HCT116 (cell line): Measurements from ENCODE around the gene CDCP1. TPM values are rescaled to one million over a fixed set of nuclear protein-coding genes. Genes with fewer than 3 reads are reported as not detected.
A peak's percentile ranks its signal among the peaks of the same experiment; 100 is the strongest.

Experiments
- ATAC-seq: fragments of 200-7000 bp; cut with Tn5 transposase; 2 replicates; pipeline ENCODE4 v1.9.1; 2020; ENCODE audit warnings: mild to moderate bottlenecking, moderate library complexity
- BruUV-seq: library from RNA; stranded (reverse); fragments of 400-500 nt; replicated peaks from 2 replicates; lab custom pipeline; 2021; lab: Mats Ljungman, UMichigan
- CTCF ChIA-PET: fragments of 300-600 bp; sonication (Branson Sonifier 250); formaldehyde crosslinking; loops from one replicate; lab custom pipeline; 2021; ENCODE audit warnings: antibody characterized with exemption; lab: Charles Lee
- POLR2A ChIA-PET: fragments of 300-600, 350-600 bp; sonication (Branson Sonifier 250); formaldehyde crosslinking; loops from one replicate; lab custom pipeline; 2021; ENCODE audit warnings: antibody characterized with exemption; lab: Charles Lee
- RAD21 ChIA-PET, 2 experiments: fragments of 300-600 bp; sonication (Branson Sonifier 250); formaldehyde crosslinking; loops; one replicate each; lab custom pipeline; 2023; ENCODE audit warnings: low total read pairs in 2 of 2; ENCODE audit not compliant: uncharacterized antibody in 2 of 2, unreplicated experiment in 2 of 2, low non-redundant PET in 1 of 2; lab: Charles Lee
- DNase-seq: peaks from one replicate; pipeline ENCODE4 v3.0.0-alpha.2; 2010; ENCODE audit warnings: low read depth, low spot score
- H2AFZ ChIP-seq: fragments of 200-600 bp; shearing (Covaris generic), sonication (generic); 2 replicates; pipeline ENCODE4 v1.6.1; 2017; ENCODE audit warnings: low read depth, mixed run types, mixed read lengths, antibody characterized with exemption, low read length; ENCODE audit not compliant: poor library complexity, severe bottlenecking
- H3K27ac ChIP-seq: 2 replicates; pipeline ENCODE4 v1.5.1; 2012; ENCODE audit warnings: low read depth, low read length
- H3K27me3 ChIP-seq: fragments of 200-600 bp; sonication (generic); 2 replicates; pipeline ENCODE4 v1.6.1; 2016; ENCODE audit warnings: mixed run types, low read length, mixed read lengths; ENCODE audit not compliant: insufficient read depth
- H3K36me3 ChIP-seq, 2 experiments: fragments of 200-500 bp in 1 of 2; fragments of 200-600 bp in 1 of 2; sonication (Bioruptor generic) in 1 of 2; sonication (generic) in 1 of 2; 2 replicates each; pipeline versions ENCODE4 v1.5.1 to v1.6.1; 2014 to 2016; ENCODE audit warnings: low read length in 2 of 2, inconsistent platforms in 1 of 2, mixed read lengths in 1 of 2, mixed run types in 1 of 2; ENCODE audit not compliant: insufficient read depth in 2 of 2, control insufficient read depth in 1 of 2
- H3K4me1 ChIP-seq, 2 experiments: fragments of 200-600 bp in 1 of 2; sonication (generic) in 1 of 2; 2 replicates each; pipeline versions ENCODE4 v1.5.1 to v1.6.1; 2012 to 2017; ENCODE audit warnings: low read length in 2 of 2, inconsistent platforms in 1 of 2, mild to moderate bottlenecking in 1 of 2, mixed read lengths in 1 of 2, mixed run types in 1 of 2, moderate library complexity in 1 of 2; ENCODE audit not compliant: insufficient read depth in 2 of 2, control insufficient read depth in 1 of 2
- H3K4me2 ChIP-seq: fragments of 200-600 bp; sonication (generic); 2 replicates; pipeline ENCODE4 v1.6.1; 2017; ENCODE audit warnings: mixed run types, low read length, mixed read lengths
- H3K4me3 ChIP-seq, 2 experiments: fragments of 200-600 bp in 1 of 2; sonication (generic) in 1 of 2; replicated peaks in 1 of 2; 2 replicates each; pipeline ENCODE4 v1.5.1; 2011 to 2016; ENCODE audit warnings: low read length in 2 of 2, control low read depth in 1 of 2, low read depth in 1 of 2, mild to moderate bottlenecking in 1 of 2, mixed read lengths in 1 of 2, mixed run types in 1 of 2
- H3K79me2 ChIP-seq: fragments of 200-600 bp; sonication (generic); 2 replicates; pipeline ENCODE4 v1.6.1; 2017; ENCODE audit warnings: mild to moderate bottlenecking, mixed run types, low read length, moderate library complexity, mixed read lengths; ENCODE audit not compliant: insufficient read depth
- H3K9ac ChIP-seq: fragments of 200-600 bp; sonication (generic); 2 replicates; pipeline ENCODE4 v1.6.1; 2016; ENCODE audit warnings: low read length, mixed read lengths
- H3K9me2 ChIP-seq: fragments of 200-600 bp; sonication (generic), shearing (Covaris generic); 2 replicates; pipeline ENCODE4 v1.6.1; 2017; ENCODE audit warnings: mixed run types, mild to moderate bottlenecking, moderate library complexity; ENCODE audit not compliant: insufficient read depth
- H3K9me3 ChIP-seq, 2 experiments: fragments of 200-500 bp in 1 of 2; fragments of 200-600 bp in 1 of 2; sonication (Bioruptor generic) in 1 of 2; sonication (generic) in 1 of 2; 2 replicates each; pipeline ENCODE4 v1.6.1; 2014 to 2017; ENCODE audit warnings: low read length in 2 of 2, mixed read lengths in 2 of 2, inconsistent platforms in 1 of 2, low read depth in 1 of 2, mild to moderate bottlenecking in 1 of 2, mixed run types in 1 of 2, moderate library complexity in 1 of 2; ENCODE audit not compliant: control insufficient read depth in 1 of 2, insufficient read depth in 1 of 2
- H4K20me1 ChIP-seq: fragments of 200-600 bp; sonication (generic), shearing (Covaris generic); 2 replicates; pipeline ENCODE4 v1.6.1; 2017; ENCODE audit warnings: mixed run types, mild to moderate bottlenecking, moderate library complexity; ENCODE audit not compliant: insufficient read depth
- CBX3 ChIP-seq: IDR thresholded peaks from 2 replicates; pipeline ENCODE4 v1.6.1; 2012; ENCODE audit warnings: low read depth
- CEBPB ChIP-seq: IDR thresholded peaks from 2 replicates; pipeline ENCODE4 v1.6.1; 2012; ENCODE audit warnings: low read depth
- EGR1 ChIP-seq: IDR thresholded peaks from 2 replicates; pipeline ENCODE4 v1.6.1; 2012; ENCODE audit warnings: low read depth
- ELF1 ChIP-seq: IDR thresholded peaks from 2 replicates; pipeline ENCODE4 v1.6.1; 2012; ENCODE audit warnings: low read depth, borderline replicate concordance
- EZH2 ChIP-seq: fragments of 200-600 bp; sonication (generic); IDR thresholded peaks from 2 replicates; pipeline ENCODE4 v1.6.1; 2017; ENCODE audit warnings: antibody characterized with exemption, mixed run types
- FOSL1 ChIP-seq: IDR thresholded peaks from 2 replicates; pipeline ENCODE4 v1.6.1; 2012; ENCODE audit warnings: low read depth
- JUND ChIP-seq: IDR thresholded peaks from 2 replicates; pipeline ENCODE4 v1.6.1; 2012
- POLR2A ChIP-seq: IDR thresholded peaks from 2 replicates; pipeline ENCODE4 v1.7.0; 2011; ENCODE audit warnings: borderline replicate concordance; ENCODE audit not compliant: insufficient read depth, insufficient read length; ENCODE audit errors: extremely low read depth
- POLR2AphosphoS5 ChIP-seq: IDR thresholded peaks from 2 replicates; pipeline ENCODE4 v1.6.1; 2011; ENCODE audit warnings: mild to moderate bottlenecking, low read depth, low read length, moderate library complexity
- REST ChIP-seq: IDR thresholded peaks from 2 replicates; pipeline ENCODE4 v1.6.1; 2012; ENCODE audit warnings: low read depth
- SIN3A ChIP-seq: IDR thresholded peaks from 2 replicates; pipeline ENCODE4 v1.6.1; 2012; ENCODE audit warnings: low read depth
- SP1 ChIP-seq: IDR thresholded peaks from 2 replicates; pipeline ENCODE4 v1.6.1; 2012; ENCODE audit warnings: low read depth
- SRF ChIP-seq: IDR thresholded peaks from 2 replicates; pipeline ENCODE4 v1.6.1; 2012; ENCODE audit warnings: low read depth
- TCF7L2 ChIP-seq: IDR thresholded peaks from 2 replicates; pipeline ENCODE4 v1.7.0; 2011; ENCODE audit warnings: borderline replicate concordance, inconsistent platforms; ENCODE audit not compliant: insufficient read depth, insufficient read length; ENCODE audit errors: extremely low read depth
- YY1 ChIP-seq: IDR thresholded peaks from 2 replicates; pipeline ENCODE4 v1.6.1; 2011; ENCODE audit warnings: low read length, low read depth, moderate library complexity, mild to moderate bottlenecking; ENCODE audit not compliant: insufficient replicate concordance; ENCODE audit errors: extremely low read depth
- ZFX ChIP-seq: fragments of 450-650 bp; IDR thresholded peaks from 2 replicates; pipeline ENCODE4 v1.6.1; 2017
- ZNF274 ChIP-seq: fragments of 200-500 bp; sonication (Bioruptor generic); IDR thresholded peaks from 2 replicates; pipeline ENCODE4 v1.6.1; 2014; ENCODE audit warnings: mild to moderate bottlenecking, low read depth, low read length, inconsistent platforms
- intact Hi-C: fragments of 100-400 bp; cut with micrococcal nuclease; formaldehyde crosslinking; loops from 2 replicates; pipeline ENCODE4 v1.10.0; 2022
- total RNA-seq: library from RNA; stranded (reverse); gene quantifications from one replicate; pipeline ENCODE4 v1.2.1, GENCODE V29; 2021; ENCODE audit not compliant: unreplicated experiment
- TF ChIP-seq, protein P1 (sequence below): IDR thresholded peaks from 2 replicates; pipeline ENCODE4 v1.6.1; 2012
- TF ChIP-seq, protein P2 (sequence below): IDR thresholded peaks from 2 replicates; pipeline ENCODE4 v1.6.1; 2012
- TF ChIP-seq, protein P3 (sequence below), 3 experiments: fragments of 200-600 bp in 1 of 3; sonication (generic) in 1 of 3; IDR thresholded peaks in 2 of 3; conservative IDR thresholded peaks in 1 of 3; 2 replicates each; pipeline ENCODE4 v1.5.1; 2012 to 2017; ENCODE audit warnings: low read depth in 2 of 3, low read length in 2 of 3, antibody characterized with exemption in 1 of 3, borderline replicate concordance in 1 of 3, control low read depth in 1 of 3, mild to moderate bottlenecking in 1 of 3, mixed read lengths in 1 of 3, mixed run types in 1 of 3, moderate library complexity in 1 of 3; ENCODE audit not compliant: insufficient read depth in 1 of 3

The CDCP1 gene
- total RNA-seq, 1 experiment from 2014 or later: 196 TPM

DNA sequence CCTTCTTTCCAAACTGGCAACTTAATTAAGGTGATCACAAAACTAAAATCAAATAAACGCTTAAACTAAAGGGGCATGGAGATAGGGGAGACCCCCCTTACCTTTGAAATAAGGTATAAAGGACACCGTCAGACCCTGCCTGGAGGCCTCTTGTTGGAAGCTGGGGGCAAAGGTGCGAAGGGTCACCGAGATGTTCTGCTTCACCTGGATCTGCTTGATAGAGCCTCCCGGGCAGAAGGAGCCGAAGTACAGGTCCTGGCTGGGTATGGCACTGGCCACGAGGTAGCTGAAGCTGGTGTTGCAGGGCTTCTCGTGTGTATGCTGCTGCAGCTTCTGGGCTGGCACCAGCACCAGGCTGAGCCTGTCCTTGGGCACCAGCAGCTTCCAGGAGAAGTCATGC, 53.0 kb downstream of the CDCP1 start:
- ATAC-seq: 0 out of 2 replicates have a peak, but pooled peaks have one; percentile 18
- POLR2A ChIA-PET: no interaction called here

More for the DNA sequence above, 53.0 kb downstream of the CDCP1 start:
- peaks cover 11 to 21% of the 10 kb centered on the region in 2 experiments for H3K4me1 ChIP-seq
- ChIA-PET CTCF (no interaction called here), RAD21 (no interaction called here)
- H3K9ac ChIP-seq: peak overlapping the region; percentile 37
- no peak for DNase-seq
- peak overlapping the region; percentile 37; the same call in 1 of the 2 replicates for H3K4me2 ChIP-seq
- H3K27ac ChIP-seq: peak overlapping the region; percentile 68
- intact Hi-C loops: no loop called here
- TF ChIP-seq YY1: no peak
- TF ChIP-seq SIN3A: no peak
- TF ChIP-seq EGR1: no peak
- TF ChIP-seq, protein P1, sequence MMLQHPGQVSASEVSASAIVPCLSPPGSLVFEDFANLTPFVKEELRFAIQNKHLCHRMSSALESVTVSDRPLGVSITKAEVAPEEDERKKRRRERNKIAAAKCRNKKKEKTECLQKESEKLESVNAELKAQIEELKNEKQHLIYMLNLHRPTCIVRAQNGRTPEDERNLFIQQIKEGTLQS: no peak
- no peak for TF ChIP-seq FOSL1
- no peak for TF ChIP-seq ZFX
- TF ChIP-seq EZH2: no peak
- TF ChIP-seq, protein P2, sequence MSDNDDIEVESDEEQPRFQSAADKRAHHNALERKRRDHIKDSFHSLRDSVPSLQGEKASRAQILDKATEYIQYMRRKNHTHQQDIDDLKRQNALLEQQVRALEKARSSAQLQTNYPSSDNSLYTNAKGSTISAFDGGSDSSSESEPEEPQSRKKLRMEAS: no peak
- TF ChIP-seq ELF1: no peak
- TF ChIP-seq REST: no peak
- no peak for TF ChIP-seq JUND
- no peak for TF ChIP-seq SP1
- no peak; the same call in none of the 2 replicates for TF ChIP-seq POLR2AphosphoS5
- no peak for TF ChIP-seq POLR2A
- TF ChIP-seq, protein P3, sequence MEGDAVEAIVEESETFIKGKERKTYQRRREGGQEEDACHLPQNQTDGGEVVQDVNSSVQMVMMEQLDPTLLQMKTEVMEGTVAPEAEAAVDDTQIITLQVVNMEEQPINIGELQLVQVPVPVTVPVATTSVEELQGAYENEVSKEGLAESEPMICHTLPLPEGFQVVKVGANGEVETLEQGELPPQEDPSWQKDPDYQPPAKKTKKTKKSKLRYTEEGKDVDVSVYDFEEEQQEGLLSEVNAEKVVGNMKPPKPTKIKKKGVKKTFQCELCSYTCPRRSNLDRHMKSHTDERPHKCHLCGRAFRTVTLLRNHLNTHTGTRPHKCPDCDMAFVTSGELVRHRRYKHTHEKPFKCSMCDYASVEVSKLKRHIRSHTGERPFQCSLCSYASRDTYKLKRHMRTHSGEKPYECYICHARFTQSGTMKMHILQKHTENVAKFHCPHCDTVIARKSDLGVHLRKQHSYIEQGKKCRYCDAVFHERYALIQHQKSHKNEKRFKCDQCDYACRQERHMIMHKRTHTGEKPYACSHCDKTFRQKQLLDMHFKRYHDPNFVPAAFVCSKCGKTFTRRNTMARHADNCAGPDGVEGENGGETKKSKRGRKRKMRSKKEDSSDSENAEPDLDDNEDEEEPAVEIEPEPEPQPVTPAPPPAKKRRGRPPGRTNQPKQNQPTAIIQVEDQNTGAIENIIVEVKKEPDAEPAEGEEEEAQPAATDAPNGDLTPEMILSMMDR (IDR thresholded peaks at IDR 0.05 in 2 of 3, conservative IDR thresholded peaks at IDR 0.05 in 1 of 3; ENCODE audit: borderline replicate concordance in 1 of 3, insufficient read depth in 1 of 3, low read depth in 2 of 3, low read length in 2 of 3): no peak
- no peak for TF ChIP-seq CEBPB
- no peak for TF ChIP-seq CBX3
- no peak for TF ChIP-seq SRF
- TF ChIP-seq TCF7L2: no peak
- no peak for TF ChIP-seq ZNF274
- BruUV-seq: no TSS peak
- H2AFZ ChIP-seq: no peak overlapping the region
- H3K9me3 ChIP-seq: peaks cover 0 to 9% of the 10 kb centered on the region in 2 experiments; a peak in 1 of 4 replicates
- H3K9me2 ChIP-seq: no peaks in the 10 kb centered on the region
- H3K27me3 ChIP-seq: no peaks in the 10 kb centered on the region
- H3K79me2 ChIP-seq: peaks cover 72% of the 10 kb centered on the region
- no peaks in the 10 kb centered on the region for H4K20me1 ChIP-seq
- peaks cover 61 to 75% of the 10 kb centered on the region in 2 experiments for H3K36me3 ChIP-seq
- no peak overlapping the region for H3K4me3 ChIP-seq
